Suppressor macrophage treated with lipopolysaccharide for 4 hours (primary cell): ENCODE data around the gene LRRC55.
A peak's percentile ranks its signal among the peaks of the same experiment; 100 is the strongest.
"Not testable (repeated sequence)": the region's sequence is repeated elsewhere in the genome, so short reads cannot be mapped to it uniquely, and the experiment has no call there.

Experiments used
- DNase-seq: peaks from one replicate; pipeline ENCODE4 v3.0.0-alpha.2; 2020

The LRRC55 gene

DNA sequence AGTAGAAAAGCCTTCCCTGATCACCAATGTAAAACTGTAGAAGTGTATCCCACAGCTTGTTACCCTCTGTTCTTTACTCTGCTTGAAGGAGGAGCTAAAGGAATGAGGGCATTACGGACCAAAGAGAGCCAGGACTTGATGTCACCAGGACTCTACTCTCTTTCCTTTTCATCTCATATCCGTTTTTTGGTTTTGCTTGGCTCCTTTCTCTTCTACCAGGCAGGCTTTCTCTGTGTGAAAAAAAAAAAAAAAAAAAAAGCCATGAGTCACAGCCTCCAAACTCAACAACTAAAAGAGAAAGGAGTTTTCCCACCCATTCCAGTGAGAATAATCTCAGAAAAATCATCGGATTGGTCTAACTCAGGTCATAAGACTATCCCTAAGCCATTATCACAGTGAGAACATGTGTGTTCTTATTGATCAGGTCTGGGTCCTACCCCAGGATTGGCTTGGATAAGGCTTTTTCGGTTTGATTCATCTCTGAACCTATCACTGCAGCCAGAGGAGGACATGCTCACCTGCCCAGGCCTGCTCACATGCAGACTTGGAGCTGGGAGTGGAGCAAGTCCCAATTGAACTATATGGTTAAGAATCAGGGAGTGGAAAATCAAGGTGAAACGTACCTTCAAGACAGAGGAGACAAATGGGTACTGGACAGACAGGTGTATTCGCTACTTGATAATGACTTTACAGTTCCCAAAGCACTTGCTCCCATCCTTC lies 19.4 kb upstream of the LRRC55 start:
- no peak for DNase-seq

DNA sequence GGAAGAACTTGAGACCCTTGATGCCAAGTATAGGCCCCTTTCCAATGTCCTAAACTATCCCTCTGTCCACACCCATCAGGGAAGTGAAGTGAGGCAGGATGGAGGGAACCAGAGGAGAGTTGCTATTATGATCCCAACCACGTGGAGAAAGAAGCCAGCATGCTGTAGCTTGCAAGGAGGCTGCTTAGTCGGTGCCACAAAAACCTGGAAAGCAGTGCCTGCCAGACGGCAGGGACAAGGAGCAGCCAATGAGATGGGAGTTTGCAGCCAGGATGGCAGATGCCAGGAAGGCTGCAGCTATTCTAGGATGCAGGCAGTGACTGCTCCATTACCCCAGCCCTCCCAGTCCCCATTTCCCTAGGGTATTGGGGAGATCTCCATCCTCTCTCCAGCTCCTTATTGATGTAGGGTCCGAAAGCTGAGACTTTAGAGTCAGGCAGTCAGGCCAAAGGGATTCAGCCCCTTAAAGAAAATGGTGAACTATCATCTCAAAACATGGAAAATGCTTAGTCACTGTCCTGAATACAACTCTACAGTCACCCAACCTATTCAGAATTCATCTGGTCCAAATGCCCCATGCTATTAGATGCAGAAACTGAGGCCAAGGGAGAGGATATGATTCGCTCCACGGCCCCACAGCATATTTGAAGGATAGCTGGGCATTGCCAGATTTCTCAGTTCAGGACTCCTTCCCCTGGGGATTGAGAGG lies 18.4 kb upstream of the LRRC55 start:
- no peak for DNase-seq

- no peak for DNase-seq
Observed at GRCh38 chr11:57164317-57164716, 17.4 kb upstream of the LRRC55 start.

GRCh38 chr11:57167125-57167846 lies 14.5 kb upstream of the LRRC55 start:
- no peak for DNase-seq

- not testable (repeated sequence) for DNase-seq
Observed at GRCh38 chr11:57169732-57170313, 11.9 kb upstream of the LRRC55 start.

DNA sequence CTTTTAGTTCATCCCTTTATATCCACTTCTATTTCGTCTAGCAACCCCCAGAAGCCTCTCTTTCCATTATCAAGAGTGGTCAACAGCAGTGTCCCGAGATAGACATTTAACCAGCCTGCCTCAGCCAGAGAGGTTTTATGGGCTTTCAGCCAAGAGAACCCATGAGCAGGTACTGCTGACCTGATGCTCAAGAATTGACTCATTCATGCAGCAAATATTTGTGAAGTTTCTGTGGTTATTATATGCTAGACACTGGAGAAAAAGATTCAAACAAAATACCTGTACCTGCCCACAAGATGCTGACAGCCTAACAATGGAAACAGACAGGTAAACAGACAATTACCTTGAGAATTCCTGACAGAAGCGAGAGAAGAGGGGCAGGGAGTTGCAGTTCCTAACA lies 9.7 kb upstream of the LRRC55 start:
- DNase-seq = no peak

GRCh38 chr11:57174656-57175055 lies 7.1 kb upstream of the LRRC55 start:
- no peak for DNase-seq

GRCh38 chr11:57175478-57175877 lies 6.3 kb upstream of the LRRC55 start:
- DNase-seq = no peak

DNA sequence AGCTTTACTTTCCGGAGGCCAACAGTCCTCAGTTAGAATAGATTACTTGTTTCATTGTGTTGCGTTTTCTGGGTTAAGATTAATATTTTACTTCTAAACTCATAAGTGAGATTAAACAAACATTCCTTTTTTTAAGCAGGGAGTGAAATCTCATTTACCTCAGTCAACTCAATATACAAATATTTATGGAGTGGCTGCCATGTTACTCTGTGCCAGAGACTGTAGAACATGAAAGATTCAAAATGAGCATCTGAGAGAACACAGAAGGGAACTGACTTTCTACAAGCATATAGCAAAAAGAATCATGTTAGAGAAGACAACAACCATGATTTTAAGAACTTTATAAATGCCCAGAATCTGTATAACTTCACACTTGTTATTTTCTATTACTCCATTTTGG lies 3.4 kb upstream of the LRRC55 start:
- no peak for DNase-seq

- no peak for DNase-seq
Observed at GRCh38 chr11:57179681-57180080, 2.1 kb upstream of the LRRC55 start.

- DNase-seq = no peak
Observed at GRCh38 chr11:57180081-57180561, 1.6 kb upstream of the LRRC55 start.

- no peak for DNase-seq
Observed at GRCh38 chr11:57180964-57181363, 789 bp upstream of the LRRC55 start.

- no peak for DNase-seq
Observed at GRCh38 chr11:57182896-57183295, 1.1 kb downstream of the LRRC55 start.

GRCh38 chr11:57190548-57190947 lies 8.8 kb downstream of the LRRC55 start:
- DNase-seq = no peak

DNA sequence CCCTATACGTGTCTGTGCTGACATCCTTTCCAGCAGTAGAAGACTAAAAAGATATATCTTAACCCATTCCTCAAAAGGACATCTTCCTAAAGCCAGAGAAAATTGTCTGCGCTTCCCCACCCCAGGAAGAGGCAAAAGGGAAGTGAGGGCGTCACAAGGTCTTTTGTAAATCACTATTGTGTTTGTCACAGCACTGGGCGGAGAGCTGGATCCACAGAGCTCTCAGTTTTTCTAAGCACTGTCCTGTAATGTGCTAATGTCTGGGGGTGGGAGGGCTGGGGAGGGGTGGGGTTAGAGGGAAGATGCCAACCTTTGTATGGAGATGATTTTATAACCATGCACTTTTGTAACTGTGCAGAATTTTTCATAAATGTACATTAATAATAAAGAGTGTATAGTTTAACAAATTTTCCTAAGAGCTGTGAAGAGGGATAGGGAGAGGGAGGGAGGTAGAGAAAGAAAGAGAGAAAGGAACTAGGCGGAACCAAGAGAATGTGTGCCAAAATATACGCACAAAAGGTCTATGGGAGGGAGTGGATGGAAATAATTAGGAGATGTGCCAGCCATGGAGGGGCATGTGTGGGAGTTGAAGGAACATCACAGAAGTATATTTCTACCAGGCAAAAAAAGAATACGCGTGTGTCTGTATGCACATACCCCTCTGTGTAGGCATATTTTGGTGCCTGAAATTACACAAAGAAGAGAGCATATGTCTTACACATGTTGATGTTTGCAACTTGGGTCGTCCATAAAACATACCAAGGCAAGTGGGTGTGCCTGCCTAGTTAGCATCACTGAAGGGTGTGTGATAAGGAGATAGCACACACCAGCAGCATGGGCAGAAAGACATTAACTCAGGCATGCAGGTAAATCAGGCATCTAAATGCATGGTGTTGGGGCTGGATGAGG lies 9.8 kb downstream of the LRRC55 start:
- DNase-seq = no peak

DNA sequence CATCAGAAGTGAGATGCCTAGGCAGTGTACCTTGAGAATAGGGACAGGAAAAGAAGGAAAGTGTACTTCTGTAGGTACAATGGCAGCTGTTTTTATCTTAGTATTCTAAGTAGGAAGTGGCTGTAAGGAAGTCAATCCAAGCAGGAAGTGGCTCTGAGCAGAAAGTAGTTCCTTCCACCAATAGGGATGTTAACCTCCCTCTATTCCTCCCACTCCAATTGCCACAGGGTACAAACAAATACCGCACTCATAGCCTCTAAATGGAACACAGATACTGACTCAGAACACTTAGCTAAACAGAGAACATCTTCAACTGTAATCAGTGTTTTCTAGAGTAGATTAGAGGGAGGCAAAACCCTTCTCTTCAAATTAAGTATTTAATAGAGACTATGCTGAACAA lies 10.6 kb downstream of the LRRC55 start:
- DNase-seq = peak; percentile 4

- no peak for DNase-seq
Observed at GRCh38 chr11:57196596-57196995, 14.8 kb downstream of the LRRC55 start.

DNA sequence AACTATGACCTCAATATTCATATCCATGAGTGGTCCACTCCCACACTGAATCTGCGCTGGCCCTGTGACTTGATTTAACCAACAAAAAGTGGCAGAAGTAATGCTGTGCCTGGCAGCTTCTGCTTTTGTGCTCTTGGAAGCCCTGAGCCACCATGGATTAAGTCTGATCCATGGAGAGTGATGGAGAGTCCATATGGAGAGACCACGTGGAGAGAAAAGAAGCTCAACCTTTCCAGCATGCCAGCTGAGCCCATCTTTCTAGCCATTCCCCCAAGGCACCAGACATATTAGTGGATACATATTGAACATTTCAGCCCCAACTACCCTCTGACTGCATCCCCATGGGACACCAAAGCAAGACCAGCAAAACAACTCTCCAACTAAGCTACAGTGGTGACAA lies 16.0 kb downstream of the LRRC55 start:
- no peak for DNase-seq

DNA sequence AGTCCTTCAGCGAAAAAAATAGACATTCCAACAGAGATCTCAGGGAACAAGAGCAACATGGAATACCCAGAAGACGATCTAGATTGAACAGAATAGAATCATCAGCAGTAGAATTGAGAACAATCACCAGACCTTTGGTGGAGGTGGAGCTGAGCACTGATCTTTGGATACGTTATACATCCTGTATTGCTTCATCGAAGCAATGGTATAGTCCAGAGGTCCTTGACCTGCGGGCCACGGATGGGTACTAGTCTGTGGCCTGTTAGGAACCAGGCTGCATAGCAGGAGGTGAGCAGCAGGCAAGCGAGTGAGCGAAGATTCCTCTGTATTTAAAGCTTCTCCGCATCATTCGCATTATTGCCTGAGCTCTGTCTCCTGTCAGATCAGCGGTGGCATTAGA lies 17.6 kb downstream of the LRRC55 start:
- no peak for DNase-seq

DNA sequence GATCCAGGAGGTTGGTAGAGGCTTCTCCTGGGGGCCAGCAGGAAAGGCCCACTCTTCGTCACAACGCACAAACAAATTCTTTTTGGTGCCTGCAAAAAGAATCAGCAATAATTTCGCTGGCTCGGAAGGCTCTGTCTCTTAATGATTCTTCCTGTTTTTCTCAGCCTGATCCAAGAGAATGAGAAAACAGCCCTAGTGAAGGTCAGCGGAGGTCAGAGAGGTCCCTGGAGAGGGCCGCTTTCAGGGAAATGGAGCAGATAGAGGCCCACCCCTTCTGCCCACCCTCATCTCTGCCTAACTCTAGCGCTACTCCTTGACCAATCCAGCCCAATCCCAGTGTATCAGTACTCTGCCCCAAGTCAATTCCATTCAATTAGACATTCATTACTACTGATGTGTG lies 19.2 kb downstream of the LRRC55 start:
- DNase-seq = no peak

DNA sequence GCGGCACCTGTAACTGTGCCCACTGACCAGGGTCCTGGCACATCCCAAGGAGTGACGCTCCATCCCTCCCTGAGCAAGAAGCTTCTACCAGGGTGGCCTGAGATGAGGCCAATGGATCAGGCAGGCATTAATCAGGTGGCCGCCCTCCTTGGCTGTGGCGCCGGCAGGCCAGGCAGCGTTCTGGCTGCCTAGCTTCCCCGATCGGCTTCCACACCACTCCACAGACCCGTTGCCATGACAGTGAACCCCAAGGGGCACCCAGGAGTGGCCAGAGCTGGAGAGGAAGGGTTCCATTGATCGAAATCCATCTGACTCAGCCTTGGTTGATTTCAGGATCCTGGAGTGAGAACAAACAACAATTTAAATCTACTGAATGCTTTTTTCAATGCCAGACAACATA lies 20.5 kb downstream of the LRRC55 start:
- DNase-seq = no peak

- DNase-seq = no peak
Observed at GRCh38 chr11:57203359-57203758, 21.6 kb downstream of the LRRC55 start.
